HG03139 (cell line): ENCODE results near the gene C3.
"Not testable (repeated sequence)": the region's sequence is repeated elsewhere in the genome, so short reads cannot be mapped to it uniquely, and the experiment has no call there.

Experiments
- ATAC-seq: cut with Tn5 transposase; IDR thresholded peaks from one replicate; pipeline ENCODE4 v1.9.1; 2021; ENCODE audit not compliant: unreplicated experiment

Gene C3

DNA sequence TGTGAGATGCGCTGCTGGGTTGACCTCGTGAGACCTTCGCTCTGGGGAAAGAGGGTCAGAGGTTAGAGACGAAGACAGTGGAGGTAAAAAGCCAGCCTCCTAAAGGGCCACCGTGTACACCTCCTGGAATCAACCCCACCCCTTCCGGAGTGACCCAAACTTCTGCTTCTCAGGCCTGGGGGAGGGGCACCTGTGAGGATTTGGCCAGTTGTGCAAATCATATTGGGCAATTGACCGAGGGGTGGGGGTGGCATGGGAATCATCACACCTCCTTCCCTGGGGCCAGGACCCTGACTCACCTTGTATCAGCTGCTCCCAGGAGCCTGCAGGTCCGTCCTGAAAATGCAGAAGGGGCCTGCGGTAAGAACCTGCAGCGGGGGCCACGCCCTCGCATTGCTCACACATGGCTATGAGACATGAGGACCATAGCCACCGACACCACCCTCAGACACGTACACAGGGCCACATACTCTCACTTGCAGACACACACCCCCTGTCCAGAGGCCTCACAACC, 53.3 kb downstream of the C3 start:
- no peak for ATAC-seq

DNA sequence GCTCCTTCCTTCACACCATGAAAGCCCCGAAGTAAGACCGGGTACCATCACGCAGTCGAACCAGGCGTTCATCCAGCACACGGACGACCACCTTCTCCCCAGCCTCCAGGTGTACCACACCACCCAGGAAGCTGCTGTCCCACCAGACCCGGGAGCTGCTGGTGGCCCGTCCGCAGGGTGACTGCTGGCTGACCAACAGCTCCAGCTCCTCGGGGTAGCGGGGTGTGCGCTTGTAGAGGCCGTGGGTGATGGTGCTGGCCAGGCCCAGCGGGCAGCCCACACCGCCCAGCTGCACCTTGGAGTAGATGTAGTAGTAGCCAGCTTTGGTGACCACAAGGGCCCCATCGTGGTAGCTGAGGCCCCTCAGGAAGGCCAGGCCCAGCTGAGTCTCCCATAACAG, 55.5 kb downstream of the C3 start:
- ATAC-seq = no peak

DNA sequence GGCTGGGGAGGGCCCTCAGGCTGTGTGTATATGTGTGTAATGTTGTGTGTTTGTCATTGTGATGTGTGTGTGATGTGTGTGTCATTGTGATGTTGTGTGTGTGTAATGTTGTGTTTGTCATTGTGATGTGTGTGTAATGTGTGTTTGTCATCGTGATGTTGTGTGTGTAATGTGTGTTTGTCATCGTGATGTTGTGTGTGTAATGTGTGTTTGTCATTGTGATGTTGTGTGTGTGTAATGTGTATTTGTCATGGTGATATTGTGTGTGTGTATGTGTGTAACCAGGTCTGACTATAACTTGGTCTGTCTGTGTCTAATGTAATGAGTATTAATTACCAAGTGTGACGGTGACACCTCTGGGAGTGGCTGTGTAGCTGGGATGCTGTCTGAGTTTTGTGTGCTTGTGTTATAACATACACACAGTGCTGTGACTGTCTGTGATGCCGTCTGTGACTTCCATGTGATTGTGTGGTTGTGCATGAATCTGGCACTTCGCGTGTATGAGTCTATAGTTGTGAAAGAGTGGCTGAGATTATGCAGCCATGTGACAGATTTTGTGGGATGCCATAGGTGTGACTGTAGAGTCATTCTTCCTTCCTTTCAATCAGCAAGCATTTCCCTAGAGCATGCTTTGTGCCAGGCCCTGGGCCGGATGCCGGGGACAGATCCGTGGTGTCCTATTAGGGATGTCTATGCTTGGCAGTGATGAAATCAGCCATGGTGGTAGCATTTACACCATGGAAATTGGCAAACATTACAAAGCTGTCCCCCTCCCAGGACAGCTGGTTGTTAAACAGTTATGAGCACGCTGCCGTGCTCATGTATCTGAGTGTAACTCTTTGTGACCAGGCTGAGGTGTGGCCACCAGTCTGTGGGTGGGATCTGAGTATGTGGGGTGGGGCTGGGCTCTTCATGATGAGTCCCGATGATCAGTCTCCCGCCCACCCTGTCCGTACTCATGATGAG, 56.9 kb downstream of the C3 start:
- ATAC-seq = no peak

DNA sequence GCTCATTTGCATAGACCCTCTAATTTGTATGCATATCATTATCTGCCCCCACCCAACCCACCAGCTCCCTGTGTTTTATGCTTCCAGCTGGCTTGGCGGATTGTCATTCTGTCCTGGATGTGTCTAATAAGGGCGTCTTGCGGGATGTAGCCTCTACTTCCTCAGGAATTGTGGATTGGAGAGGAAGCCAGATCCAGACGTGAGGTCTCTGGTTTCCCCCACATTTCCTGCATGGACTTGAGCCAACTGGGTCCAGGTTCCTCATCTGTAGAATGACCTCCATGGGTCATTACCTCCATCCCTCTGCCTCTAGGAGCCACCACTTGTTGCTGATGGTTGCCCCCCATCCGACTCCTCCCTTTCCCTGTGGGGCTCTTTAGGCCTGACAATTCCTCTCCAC, 57.7 kb downstream of the C3 start:
- no peak for ATAC-seq

DNA sequence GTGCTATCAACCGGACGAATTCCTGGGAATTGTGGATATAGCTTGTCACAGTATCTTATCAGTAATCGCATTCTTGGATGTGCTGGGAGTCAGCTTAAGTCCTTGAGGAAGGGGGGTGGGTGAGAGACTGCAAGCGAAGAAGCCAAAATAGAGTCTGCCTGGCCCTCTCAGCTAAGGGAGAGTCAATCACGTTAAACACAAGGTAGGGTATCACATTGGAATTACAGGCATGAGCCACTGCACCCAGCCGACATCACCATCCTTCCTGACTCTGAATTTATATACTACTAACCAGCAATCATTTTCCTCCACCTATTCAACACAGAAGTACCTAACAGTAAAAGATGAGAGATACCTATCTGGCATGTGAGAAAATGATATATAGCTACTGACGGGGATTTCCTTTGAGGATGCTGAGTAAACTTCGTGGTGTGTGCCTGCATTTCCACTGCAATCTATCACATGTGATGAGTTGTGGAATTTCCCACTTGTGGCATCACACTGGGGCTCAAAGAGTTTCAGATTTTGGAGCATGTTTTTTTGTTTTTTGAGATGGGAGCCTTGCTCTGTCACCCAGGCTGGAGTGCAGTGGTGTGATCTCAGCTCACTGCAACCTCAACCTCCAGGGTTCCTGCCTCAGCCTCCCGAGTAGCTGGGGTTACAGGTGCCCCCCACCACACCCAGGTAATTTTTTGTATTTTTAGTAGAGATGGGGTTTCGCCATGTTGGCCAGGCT, 58.8 kb downstream of the C3 start:
- ATAC-seq = not testable (repeated sequence)

DNA sequence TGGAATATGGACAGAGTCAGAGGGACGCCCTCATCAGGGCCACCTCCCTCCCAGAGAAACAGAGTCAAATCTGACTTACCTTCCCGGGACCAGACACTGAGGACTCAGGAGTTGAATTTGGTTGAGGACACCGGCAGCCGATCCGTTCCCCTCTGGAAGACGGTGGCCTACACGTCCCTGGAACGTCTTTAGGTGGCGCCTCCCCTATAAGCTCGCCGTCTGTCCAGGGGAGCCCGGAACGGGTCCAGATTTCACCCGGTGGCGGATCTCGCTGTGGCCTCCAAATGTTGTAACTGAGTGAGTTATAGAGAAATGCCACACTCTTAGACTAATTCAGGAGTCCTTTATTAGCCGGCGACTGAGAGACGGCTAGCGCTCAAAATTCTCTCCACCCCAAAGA, 59.5 kb downstream of the C3 start:
- no peak for ATAC-seq

DNA sequence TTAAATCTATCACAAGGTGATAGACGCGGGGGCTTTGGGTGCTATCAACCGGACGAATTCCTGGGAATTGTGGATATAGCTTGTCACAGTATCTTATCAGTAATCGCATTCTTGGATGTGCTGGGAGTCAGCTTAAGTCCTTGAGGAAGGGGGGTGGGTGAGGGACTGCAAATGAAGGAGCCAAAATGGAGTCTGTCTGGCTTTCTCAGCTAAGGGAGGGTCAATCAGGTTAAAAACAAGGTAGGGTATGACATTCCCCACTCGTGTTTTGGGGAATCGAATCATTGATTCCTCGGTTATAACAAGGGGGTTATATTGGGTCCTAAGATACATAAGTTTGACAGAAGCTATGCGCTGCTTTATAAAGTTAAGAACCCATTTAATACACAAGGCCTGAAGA, 64.1 kb downstream of the C3 start:
- ATAC-seq = not testable (repeated sequence)

DNA sequence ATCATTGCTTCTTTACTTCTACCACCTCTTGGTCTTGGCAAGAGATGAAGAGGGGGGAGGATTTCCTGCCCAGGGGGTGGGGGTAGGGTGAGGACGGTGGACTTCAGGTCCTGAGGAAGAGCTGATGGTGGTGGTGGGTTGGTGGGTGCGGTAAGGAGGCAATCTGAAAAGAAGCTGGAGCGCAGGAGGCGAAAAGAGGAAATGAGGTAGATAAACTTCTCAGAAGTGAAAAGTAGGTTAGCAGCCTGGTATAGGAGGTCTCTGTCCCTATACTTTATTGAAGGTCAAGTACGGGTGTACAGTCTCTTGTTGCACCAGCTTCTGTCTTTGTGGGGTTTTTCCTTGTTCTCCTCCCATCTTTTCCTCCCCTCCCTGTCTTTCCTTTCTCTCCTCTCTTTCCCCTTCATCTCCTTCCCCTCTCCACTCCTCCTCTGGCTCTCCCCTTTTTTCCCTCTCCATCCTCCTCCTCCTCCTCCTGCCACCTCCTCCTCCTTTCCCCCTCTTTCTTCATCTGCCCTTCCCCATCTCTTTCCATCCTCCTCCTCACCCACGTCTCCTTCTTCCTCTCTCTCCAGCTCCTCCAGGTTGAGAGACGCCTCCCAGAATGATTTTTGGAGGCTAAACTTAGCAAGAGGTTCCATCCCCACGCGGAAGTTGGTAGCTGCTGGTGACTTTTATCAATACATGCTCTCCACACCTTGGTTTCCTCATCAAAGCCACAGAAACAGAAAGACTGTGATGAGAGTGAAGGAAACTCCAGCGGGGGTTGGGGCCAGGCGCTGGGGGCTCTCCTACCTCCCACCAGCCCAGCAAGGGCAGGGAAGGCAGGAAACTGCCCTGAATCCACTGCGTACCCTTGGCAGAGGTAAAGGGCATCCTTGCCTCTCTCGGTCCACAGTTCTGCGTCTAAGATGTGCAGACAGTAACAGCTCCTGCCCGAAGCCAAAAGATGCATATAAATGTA, 65.8 kb downstream of the C3 start:
- ATAC-seq = no peak

DNA sequence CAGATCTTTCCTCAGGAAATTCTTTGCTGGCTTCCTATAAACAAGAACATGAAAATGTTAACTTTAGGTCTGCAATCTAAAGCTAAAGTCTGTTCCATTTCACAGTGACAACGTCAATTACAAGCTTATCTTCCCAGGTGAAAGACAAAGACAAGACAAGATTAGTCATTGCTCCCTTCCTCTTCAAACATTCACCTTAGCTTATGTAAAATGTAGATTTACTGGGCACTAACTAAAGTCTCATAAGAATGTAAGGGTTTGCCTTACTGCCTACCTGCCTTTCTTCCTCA, 67.7 kb downstream of the C3 start:
- ATAC-seq = no peak

DNA sequence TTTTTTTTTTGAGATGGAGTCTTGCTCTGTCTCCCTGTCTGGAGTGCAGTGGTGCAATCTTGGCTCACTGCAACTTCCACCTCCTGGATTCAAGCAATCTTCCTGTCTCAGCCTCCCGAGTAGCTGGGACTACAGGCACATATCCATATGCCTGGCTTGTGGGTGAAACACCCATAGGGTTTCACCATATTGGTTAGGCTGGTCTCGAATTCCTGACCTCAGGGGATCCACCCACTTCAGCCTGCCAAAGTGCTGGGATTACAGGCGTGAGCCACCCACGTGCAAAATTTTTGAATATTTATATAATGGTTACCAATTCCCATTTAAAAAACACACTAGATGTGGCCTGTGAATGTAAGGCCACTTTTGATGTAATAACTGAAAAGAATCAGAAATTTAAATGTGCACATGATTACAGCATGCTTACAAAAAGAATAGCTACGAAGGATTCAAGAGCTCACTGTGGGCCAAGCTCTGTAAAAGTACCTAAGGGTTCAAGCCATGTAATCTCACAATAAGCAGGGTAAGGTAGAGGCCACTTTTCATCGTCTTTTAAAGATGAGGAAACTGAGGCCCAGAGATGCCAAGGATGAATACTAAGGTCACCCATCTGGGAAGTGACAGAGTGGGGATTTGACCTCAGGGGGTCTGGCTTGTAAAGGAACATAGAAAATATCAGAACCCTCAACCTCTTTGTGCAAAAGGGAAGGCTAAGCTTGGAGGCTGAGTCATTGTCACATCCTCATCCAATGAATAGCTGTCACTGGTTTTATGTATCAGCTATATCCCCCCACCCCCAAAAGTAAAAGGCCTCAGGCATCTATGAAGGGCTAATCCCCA, 68.3 kb downstream of the C3 start:
- ATAC-seq = no peak

DNA sequence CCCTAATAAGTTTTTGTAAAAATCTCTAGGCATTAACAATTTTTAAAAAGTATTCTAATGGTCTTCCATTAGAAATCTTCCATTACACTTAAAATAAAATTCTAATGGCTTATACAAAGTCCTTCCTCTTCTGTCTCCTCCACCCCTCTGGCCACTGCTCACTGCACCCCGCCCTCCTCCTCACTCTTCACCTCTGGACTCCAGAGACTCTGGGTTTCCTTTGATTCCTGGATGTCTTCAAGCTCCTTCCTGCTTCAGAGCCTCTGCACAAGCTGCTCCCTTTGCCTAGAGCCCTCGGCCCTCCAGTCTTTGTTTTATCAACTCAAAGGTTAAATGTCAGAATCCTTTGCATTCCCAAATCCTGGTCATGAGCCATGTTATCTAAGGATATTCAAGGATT, 71.3 kb downstream of the C3 start:
- ATAC-seq = no peak

DNA sequence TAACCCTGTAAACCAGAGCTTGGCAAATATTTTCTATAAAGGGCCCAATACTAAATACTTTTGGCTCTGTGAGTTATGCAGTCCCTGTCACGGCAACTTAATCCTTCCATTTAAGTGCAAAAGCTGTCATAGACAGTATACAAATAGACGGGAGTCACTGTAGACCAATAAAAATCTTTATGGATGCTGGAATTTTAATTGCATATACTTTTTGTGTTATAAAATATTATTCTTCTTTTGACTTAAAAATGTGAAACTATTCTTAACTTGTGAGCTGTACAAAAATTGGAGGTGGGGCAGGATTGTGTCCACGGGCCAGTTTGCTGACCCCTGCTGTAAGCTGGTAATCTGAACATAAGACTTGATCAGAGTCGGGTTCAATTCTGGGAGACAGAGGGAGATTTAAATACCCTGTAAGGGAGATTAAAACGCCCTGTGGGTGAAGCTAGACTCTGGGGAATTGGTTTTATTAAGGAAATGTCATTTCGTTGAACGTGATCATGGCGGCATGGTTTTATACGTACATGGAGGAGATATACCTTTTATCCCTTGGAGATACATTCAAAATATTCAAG, 72.2 kb downstream of the C3 start:
- ATAC-seq = no peak

DNA sequence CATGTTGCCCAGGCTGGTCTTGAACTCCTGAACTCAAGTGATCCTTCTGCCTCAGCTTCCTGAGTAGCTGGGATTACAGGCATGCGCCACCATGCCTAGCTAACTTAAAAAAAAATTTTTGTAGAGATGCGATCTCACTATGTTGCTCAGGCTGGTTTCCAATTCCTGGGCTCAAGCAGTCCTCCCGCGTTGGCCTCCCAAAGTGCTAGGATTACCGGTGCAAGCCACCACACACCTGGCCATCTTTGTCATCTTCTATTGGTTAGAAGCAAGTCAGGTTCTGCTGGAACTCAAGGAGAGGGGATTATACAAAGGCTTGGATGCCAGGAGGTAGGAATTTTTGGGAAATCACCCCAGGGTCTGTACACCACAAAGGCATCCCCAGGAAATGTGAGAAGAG, 75.7 kb downstream of the C3 start:
- ATAC-seq = no peak

DNA sequence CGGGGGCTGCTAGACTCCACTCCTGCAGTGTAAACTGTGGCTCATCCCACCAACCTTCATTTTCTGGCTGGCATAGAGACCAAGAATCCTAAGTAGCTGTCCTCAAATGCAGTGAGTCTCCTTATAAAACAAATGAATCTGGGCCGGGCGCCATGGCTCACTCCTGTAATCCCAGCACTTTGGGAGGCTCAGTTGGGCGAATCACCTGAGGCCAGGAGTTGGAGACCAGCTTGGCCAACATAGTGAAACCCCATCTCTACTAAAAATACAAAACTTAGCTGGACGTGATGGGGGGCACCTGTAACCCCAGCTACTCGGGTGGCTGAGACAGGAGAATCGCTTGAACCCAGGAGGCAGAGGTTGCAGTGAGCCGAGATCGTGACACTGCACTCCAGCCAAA, 80.1 kb downstream of the C3 start:
- ATAC-seq = not testable (repeated sequence)

DNA sequence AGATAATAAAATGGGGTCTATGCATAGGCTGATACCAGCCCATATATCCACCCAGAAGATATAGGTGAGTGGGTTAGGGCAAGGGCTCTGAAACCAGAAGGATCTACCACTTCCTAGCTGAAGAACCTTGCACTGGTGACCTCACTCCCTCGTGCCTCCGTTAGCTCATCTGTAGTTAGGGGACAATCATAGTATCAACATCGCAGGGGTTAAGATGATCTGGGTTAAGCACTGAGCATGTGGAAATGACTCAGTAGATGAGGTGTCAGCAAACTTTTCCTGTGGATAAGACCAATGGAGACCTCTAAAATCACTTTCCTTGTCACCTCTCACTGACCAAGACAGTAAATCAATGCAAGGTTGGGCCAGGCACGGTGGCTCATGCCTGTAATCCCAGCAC, 81.0 kb downstream of the C3 start:
- no peak for ATAC-seq

DNA sequence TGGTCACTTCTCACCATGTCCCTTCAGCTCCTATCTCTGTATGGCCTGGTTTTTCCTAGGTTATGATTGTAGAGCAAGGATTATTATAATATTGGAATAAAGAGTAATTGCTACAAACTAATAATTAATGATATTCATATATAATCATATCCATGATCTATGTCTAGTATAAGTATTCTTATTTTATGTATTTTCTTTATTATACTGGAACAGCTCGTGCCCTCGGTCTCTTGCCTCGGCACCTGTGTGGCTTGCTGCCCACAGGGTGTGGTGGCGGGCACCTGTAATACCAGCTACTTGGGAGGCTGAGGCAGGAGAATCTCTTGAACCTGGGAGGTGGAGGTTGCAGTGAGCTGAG, 87.0 kb downstream of the C3 start:
- not testable (repeated sequence) for ATAC-seq

DNA sequence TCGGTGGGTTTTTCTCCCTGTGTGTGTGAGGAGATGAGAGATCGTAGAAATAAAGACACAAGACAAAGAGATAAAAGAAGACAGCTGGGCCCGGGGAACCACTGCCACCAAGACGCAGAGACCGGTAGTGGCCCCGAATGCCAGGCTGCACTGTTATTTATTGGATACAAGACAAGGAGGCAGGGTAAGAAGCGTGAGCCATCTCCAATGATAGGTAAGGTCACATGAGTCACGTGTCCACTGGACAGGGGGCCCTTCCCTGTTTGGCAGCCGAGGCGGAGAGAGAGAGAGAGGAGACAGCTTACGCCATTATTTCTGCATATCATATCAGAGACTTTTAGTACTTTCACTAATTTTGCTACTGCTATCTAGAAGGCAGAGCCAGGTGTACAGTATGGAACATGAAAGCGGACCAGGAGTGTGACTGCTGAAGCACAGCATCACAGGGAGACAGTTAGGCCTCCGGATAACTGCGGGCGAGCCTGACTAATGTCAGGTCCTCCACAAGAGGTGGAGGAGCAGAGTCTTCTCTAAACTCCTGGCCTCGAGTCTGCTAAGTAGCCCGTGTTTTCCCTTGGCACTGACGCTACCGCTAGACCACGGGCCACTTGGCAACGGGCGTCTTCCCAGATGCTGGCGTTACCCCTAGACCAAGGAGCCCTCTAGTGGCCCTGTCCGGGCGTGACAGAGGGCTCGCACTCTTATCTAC, 87.5 kb downstream of the C3 start:
- not testable (repeated sequence) for ATAC-seq

DNA sequence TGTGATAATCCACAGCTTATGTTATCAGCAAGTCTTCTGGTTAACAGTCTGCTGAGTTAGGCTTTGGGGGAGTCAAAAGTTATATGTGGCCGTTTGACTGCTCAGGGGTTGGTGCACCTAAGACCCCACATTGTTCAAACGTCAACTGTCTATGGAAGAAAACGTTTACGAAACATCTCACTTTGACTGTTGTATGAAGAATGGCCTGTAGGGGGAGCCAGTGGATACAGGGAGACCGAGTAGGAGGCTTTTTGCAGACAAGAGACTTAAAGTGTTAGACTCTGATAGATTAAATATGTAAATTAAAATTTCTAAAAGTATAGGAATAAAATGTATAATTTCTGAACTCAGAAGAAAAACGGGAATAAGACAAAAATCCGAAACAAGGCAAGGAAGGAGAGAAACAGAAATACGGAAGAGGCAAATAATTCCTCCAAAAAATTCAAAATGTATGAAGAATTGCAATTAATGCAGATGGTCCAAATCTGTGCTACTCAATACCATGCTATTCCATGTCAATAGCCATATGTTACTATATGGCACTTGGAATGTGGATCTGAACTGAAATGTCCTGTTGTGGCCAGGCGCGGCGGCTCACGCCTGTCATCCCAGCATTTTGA, 88.3 kb downstream of the C3 start:
- ATAC-seq = no peak
